Neural progenitor cell (in vitro differentiated cells): ENCODE measurements around the gene EFNA3. TPM values are rescaled to one million over a fixed set of nuclear protein-coding genes. Genes with fewer than 3 reads are reported as not detected.

Experiments used
- DNase-seq: peaks from one replicate; pipeline ENCODE4 v3.0.0-alpha.2; 2016; ENCODE audit warnings: low spot score
- H2AFZ ChIP-seq: fragments of 200-600 bp; sonication (generic); replicated peaks from 2 replicates; pipeline ENCODE4 v1.6.1; 2016; ENCODE audit warnings: antibody characterized with exemption
- H3F3A ChIP-seq: fragments of 200-600 bp; sonication (generic); 2 replicates; pipeline ENCODE4 v1.6.1; 2016; ENCODE audit warnings: antibody characterized with exemption, low read depth
- H3K27ac ChIP-seq: fragments of 200-600 bp; sonication (generic); 2 replicates; pipeline ENCODE4 v1.5.1; 2016; ENCODE audit warnings: mild to moderate bottlenecking
- H3K27me3 ChIP-seq: fragments of 200-600 bp; sonication (generic); 2 replicates; pipeline ENCODE4 v1.6.1; 2016; ENCODE audit warnings: mild to moderate bottlenecking, moderate library complexity
- H3K36me3 ChIP-seq: fragments of 200-600 bp; sonication (generic); 2 replicates; pipeline ENCODE4 v1.5.1; 2016
- H3K4me1 ChIP-seq: fragments of 200-600 bp; sonication (generic); 2 replicates; pipeline ENCODE4 v1.6.1; 2016; ENCODE audit warnings: mixed run types
- H3K4me2 ChIP-seq: fragments of 200-600 bp; sonication (generic); 2 replicates; pipeline ENCODE4 v1.6.1; 2016
- H3K4me3 ChIP-seq: fragments of 200-600 bp; sonication (generic); 2 replicates; pipeline ENCODE4 v1.5.1; 2016
- H3K79me2 ChIP-seq: fragments of 200-600 bp; sonication (generic); 2 replicates; pipeline ENCODE4 v1.6.1; 2016; ENCODE audit warnings: low read depth
- H3K9ac ChIP-seq: fragments of 200-600 bp; sonication (generic); 2 replicates; pipeline ENCODE4 v1.6.1; 2016
- H3K9me3 ChIP-seq: fragments of 200-600 bp; sonication (generic); 2 replicates; pipeline ENCODE4 v1.5.1; 2016; ENCODE audit warnings: low read depth
- H4K20me1 ChIP-seq: fragments of 200-600 bp; sonication (generic); 2 replicates; pipeline ENCODE4 v1.6.1; 2016; ENCODE audit warnings: low read depth
- H3K27ac Mint-ChIP-seq: 3 replicates; pipeline ENCODE4 v1.8.0; 2021; ENCODE audit warnings: mixed read lengths
- H3K27me3 Mint-ChIP-seq: 2 replicates; pipeline ENCODE4 v1.8.0; 2022; ENCODE audit warnings: low read depth, mild to moderate bottlenecking, inconsistent platforms, moderate library complexity, mixed read lengths; ENCODE audit not compliant: insufficient read depth
- H3K36me3 Mint-ChIP-seq: 3 replicates; pipeline ENCODE4 v1.8.0; 2021; ENCODE audit warnings: mixed read lengths
- H3K4me1 Mint-ChIP-seq: 3 replicates; pipeline ENCODE4 v1.8.0; 2021; ENCODE audit warnings: mixed read lengths
- H3K4me3 Mint-ChIP-seq: 3 replicates; pipeline ENCODE4 v1.8.0; 2021; ENCODE audit warnings: mild to moderate bottlenecking, moderate library complexity, mixed read lengths
- H3K9me3 Mint-ChIP-seq: 3 replicates; pipeline ENCODE4 v1.8.0; 2020; ENCODE audit warnings: mixed read lengths
- CTCF ChIP-seq: fragments of 200-600 bp; sonication (generic); IDR thresholded peaks from 2 replicates; pipeline ENCODE4 v1.5.1; 2017; ENCODE audit warnings: antibody characterized with exemption, mild to moderate bottlenecking
- EZH2 ChIP-seq: fragments of 200-600 bp; sonication (generic); IDR thresholded peaks from 2 replicates; pipeline ENCODE4 v1.6.1; 2017; ENCODE audit warnings: antibody characterized with exemption, mild to moderate bottlenecking, moderate library complexity
- EZH2phosphoT487 ChIP-seq: fragments of 200-600 bp; sonication (generic); IDR thresholded peaks from 2 replicates; pipeline ENCODE4 v1.6.1; 2017; ENCODE audit warnings: antibody characterized with exemption
- total RNA-seq: library from RNA; depleted of rRNA; stranded (reverse); fragments of >200 nt; gene quantifications from 2 replicates; pipeline ENCODE4 v1.2.3, GENCODE V29; 2015; ENCODE audit warnings: low replicate concordance

EFNA3 gene
- total RNA-seq, 1 donor from 2014 or later: 4.0 TPM

GRCh38 chr1:155127105-155127966, 48.7 kb downstream of the EFNA3 start, which contains the start of gene EFNA1:
TSS of gene EFNA1 (plus strand) at chr1:155127876. CDS start at chr1:155127978, 102 bp downstream.
- Histone ChIP-seq H3K27me3 (peaks cover 85% of the 10 kb centered on the region), H3F3A (peaks cover 39% of the 10 kb centered on the region)
- H3K9me3 Mint-ChIP-seq: no peaks in the 10 kb centered on the region

GRCh38 chr1:155127967-155128754, 49.5 kb downstream of the EFNA3 start:
- Mint-ChIP-seq H3K4me3 (peak overlapping the region; percentile 83), H3K9me3 (no peaks in the 10 kb centered on the region), H3K27ac (no peak overlapping the region), H3K27me3 (peaks cover 51% of the 10 kb centered on the region), H3K36me3 (peaks cover 1% of the 10 kb centered on the region), H3K4me1 (peaks cover 51% of the 10 kb centered on the region)
- H3K4me1 ChIP-seq: peaks cover 59% of the 10 kb centered on the region
- H4K20me1 ChIP-seq: peaks cover 13% of the 10 kb centered on the region
- no peak for TF ChIP-seq EZH2
- TF ChIP-seq EZH2phosphoT487: no peak
- no peak for TF ChIP-seq CTCF
- H3K4me2 ChIP-seq: peak overlapping the region; percentile 95
- no peak overlapping the region for H2AFZ ChIP-seq
- H3K4me3 ChIP-seq: peak overlapping the region; percentile 64
- no peak overlapping the region for H3K27ac ChIP-seq
- H3K79me2 ChIP-seq: no peaks in the 10 kb centered on the region
- peaks cover 39% of the 10 kb centered on the region for H3F3A ChIP-seq
- peaks cover 77% of the 10 kb centered on the region for H3K27me3 ChIP-seq
- H3K36me3 ChIP-seq: no peaks in the 10 kb centered on the region
- no peaks in the 10 kb centered on the region for H3K9me3 ChIP-seq
- DNase-seq: no peak
- H3K9ac ChIP-seq: no peak overlapping the region

More at GRCh38 chr1:155127105-155127966, 48.7 kb downstream of the EFNA3 start, which contains the start of gene EFNA1:
- peak within 1 kb of the TSS; percentile 90 for H3K4me3 Mint-ChIP-seq
- H3K4me2 ChIP-seq: peak within 1 kb of the TSS; percentile 95
- no peak within 1 kb of the TSS for H3K9ac ChIP-seq
- no peak within 1 kb of the TSS for H2AFZ ChIP-seq
- H3K36me3 Mint-ChIP-seq: no peaks in the 10 kb centered on the region
- H3K36me3 ChIP-seq: no peaks in the 10 kb centered on the region
- H3K27ac ChIP-seq: no peak within 1 kb of the TSS
- TF ChIP-seq EZH2 (peak; percentile 39), EZH2phosphoT487 (peak; percentile 48), CTCF (no peak)
- H3K4me1 Mint-ChIP-seq: peaks cover 51% of the 10 kb centered on the region
- H3K4me3 ChIP-seq: peak within 1 kb of the TSS; percentile 64
- peak; percentile 78 for DNase-seq
- H4K20me1 ChIP-seq: peaks cover 13% of the 10 kb centered on the region
- H3K4me1 ChIP-seq: peaks cover 59% of the 10 kb centered on the region
- H3K79me2 ChIP-seq: no peaks in the 10 kb centered on the region
- H3K27ac Mint-ChIP-seq: no peak within 1 kb of the TSS
- no peaks in the 10 kb centered on the region for H3K9me3 ChIP-seq
- peaks cover 56% of the 10 kb centered on the region for H3K27me3 Mint-ChIP-seq

- H3K4me1 ChIP-seq: peaks cover 59% of the 10 kb centered on the region
- H3K27ac Mint-ChIP-seq: no peak overlapping the region
- no peaks in the 10 kb centered on the region for H3K9me3 Mint-ChIP-seq
- DNase-seq: no peak
- no peaks in the 10 kb centered on the region for H3K9me3 ChIP-seq
- no peak overlapping the region for H3K9ac ChIP-seq
- peaks cover 2% of the 10 kb centered on the region for H3K36me3 Mint-ChIP-seq
- peaks cover 70% of the 10 kb centered on the region for H3K27me3 ChIP-seq
- H4K20me1 ChIP-seq: peaks cover 13% of the 10 kb centered on the region
- H3K36me3 ChIP-seq: no peaks in the 10 kb centered on the region
- peaks cover 52% of the 10 kb centered on the region for H3K27me3 Mint-ChIP-seq
- peaks cover 39% of the 10 kb centered on the region for H3F3A ChIP-seq
- H3K79me2 ChIP-seq: no peaks in the 10 kb centered on the region
- no peak for TF ChIP-seq EZH2phosphoT487
- no peak overlapping the region for H2AFZ ChIP-seq
- H3K27ac ChIP-seq: no peak overlapping the region
- H3K4me2 ChIP-seq: peak overlapping the region; percentile 95
- peaks cover 53% of the 10 kb centered on the region for H3K4me1 Mint-ChIP-seq
- peak overlapping the region; percentile 83 for H3K4me3 Mint-ChIP-seq
- peak overlapping the region; percentile 64 for H3K4me3 ChIP-seq
These were observed 50.3 kb downstream of the EFNA3 start for GRCh38 chr1:155128755-155129473.
